ENCODE measurements around the gene PRSS33.
A peak's percentile ranks its signal among the peaks of the same experiment; 100 is the strongest.

The PRSS33 gene

DNA sequence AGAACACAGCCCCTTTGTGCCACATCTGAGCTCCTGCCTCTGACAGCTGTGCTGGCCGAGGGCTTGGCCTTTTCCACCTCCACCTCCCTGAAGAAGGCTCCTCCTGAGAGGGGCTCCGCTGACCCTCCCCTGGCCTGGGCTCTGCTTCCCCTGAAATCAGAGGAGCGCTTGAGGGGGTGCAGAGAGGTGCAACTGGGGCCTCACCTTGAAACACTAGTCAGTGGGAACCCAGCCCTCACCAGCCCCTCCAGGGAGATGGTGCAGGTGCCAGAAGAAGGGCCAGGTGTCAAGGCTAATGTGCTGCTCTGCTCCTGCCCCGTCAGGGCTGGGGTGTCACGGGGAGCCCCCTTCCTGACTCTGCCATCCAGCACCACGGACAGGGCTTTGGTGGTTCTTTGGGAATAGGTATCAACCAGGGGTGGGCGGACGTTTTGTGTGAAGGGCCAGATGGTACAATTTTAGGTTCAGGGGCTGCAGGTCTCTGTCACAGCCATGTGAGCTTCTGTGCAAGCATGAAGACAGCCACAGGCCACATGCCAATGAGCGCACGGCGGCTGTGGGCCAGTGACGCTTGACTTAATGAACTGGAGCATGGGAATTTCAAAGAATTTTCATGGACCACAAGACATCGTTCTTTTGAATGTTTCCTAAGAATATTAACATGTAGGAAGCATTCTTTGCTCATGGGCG, 40.6 kb upstream of the PRSS33 start:
- Mint-ChIP-seq H3K27ac (no peak overlapping the region), H3K4me3 (no peak overlapping the region), H3K36me3 (ENCODE audit: low read depth) (no peaks in the 10 kb centered on the region), H3K4me1 (no peaks in the 10 kb centered on the region), H3K27me3 (ENCODE audit: low read depth, poor library complexity) (peaks cover 48% of the 10 kb centered on the region), H3K9me3 (no peaks in the 10 kb centered on the region)
- DNase-seq, result peak; percentile 48
- TF ChIP-seq, protein P1, sequence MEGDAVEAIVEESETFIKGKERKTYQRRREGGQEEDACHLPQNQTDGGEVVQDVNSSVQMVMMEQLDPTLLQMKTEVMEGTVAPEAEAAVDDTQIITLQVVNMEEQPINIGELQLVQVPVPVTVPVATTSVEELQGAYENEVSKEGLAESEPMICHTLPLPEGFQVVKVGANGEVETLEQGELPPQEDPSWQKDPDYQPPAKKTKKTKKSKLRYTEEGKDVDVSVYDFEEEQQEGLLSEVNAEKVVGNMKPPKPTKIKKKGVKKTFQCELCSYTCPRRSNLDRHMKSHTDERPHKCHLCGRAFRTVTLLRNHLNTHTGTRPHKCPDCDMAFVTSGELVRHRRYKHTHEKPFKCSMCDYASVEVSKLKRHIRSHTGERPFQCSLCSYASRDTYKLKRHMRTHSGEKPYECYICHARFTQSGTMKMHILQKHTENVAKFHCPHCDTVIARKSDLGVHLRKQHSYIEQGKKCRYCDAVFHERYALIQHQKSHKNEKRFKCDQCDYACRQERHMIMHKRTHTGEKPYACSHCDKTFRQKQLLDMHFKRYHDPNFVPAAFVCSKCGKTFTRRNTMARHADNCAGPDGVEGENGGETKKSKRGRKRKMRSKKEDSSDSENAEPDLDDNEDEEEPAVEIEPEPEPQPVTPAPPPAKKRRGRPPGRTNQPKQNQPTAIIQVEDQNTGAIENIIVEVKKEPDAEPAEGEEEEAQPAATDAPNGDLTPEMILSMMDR (IDR thresholded peaks at IDR 0.05), result no peak

DNA sequence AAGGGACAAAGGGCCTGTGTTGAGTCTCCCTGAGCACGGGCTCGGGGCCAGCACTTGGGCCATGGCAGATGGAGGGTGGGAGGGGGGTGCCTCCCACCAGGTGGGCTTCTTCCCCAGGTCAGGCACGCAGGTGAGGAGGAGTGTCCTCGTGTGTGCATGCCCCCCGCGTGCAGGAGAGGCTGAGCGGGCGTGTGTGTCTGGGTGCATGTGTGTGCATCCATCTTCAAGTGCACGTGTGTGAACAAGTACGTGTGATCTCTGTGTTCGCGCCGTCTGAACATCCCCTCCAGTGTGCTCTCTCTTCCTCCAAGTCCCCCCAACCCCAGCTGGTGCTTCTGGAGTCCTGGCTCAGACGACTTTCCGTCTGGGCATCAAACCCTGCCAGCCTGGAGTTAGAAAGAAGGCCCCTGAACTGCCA, 40.0 kb upstream of the PRSS33 start:
- H3K36me3 Mint-ChIP-seq (ENCODE audit: low read depth), result no peaks in the 10 kb centered on the region
- TF ChIP-seq, protein P1 (IDR thresholded peaks at IDR 0.05), result no peak
- DNase-seq, result no peak
- H3K27ac Mint-ChIP-seq, result no peak overlapping the region
- H3K27me3 Mint-ChIP-seq (ENCODE audit: low read depth, poor library complexity), result peaks cover 44% of the 10 kb centered on the region
- no peaks in the 10 kb centered on the region for H3K9me3 Mint-ChIP-seq
- no peaks in the 10 kb centered on the region for H3K4me1 Mint-ChIP-seq
- H3K4me3 Mint-ChIP-seq, result no peak overlapping the region

DNA sequence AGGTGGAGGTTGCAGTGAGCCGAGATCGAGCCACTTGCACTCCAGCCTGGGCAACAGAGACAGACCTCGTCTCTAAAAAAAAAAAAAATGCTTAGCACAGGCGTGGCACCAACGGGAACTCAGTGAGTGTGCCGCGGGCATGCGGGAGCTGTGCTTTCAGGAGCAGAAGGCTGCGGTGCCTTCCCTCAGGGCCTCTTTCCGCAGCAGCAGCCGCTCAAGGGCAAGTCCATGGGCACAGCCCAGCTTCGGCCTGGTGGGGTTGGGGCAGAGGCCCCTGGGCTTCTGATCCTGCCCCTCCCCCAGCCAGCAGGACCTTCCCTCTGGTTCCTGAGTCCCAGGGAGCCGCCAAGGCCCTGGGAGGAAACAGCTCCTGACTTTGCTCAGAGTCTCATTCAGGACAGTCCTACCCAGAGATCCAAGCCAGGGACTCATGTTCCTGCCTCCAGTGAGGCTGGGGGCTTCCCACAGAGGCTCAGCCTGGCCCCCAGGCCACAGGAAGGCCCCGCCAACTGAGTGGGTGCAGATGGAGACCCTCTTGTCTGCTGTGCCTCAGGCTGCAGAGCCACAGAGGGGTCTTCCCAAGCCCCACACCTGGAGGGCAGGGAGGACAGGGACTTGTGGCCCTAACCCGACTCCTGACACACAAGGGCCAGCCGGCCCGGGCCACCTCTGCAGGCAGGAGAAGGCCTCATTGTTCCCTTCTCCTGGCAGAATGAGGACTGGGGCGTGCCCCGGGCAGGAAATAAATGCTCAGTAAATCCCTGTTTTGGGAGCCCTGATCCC, 39.4 kb upstream of the PRSS33 start:
- Mint-ChIP-seq H3K9me3 (no peaks in the 10 kb centered on the region), H3K36me3 (ENCODE audit: low read depth) (no peaks in the 10 kb centered on the region), H3K4me3 (no peak overlapping the region)

DNA sequence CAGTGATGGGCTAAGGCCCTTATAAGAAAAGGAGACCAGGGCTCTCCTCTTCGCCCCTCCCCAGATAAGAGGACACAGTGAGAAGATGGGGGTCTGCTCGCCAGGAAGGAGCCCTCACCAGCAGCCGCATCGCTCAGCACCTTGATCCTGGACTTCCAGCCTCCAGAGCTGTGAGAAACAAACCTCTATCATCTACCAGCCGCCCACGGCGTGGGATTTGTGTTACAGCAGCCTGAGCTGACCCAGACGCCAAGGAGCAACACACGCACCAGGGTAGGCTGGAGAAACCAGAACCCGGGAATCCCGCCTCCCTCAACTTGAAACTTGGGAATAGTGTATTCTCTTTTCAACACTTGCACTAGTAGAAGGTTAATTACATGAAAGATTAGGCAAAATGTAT, 38.5 kb upstream of the PRSS33 start:
- no peak for DNase-seq
- no peaks in the 10 kb centered on the region for H3K4me1 Mint-ChIP-seq
- H3K27me3 Mint-ChIP-seq (ENCODE audit: low read depth, poor library complexity), result peaks cover 51% of the 10 kb centered on the region
- no peaks in the 10 kb centered on the region for H3K9me3 Mint-ChIP-seq
- H3K27ac Mint-ChIP-seq, result no peak overlapping the region
- H3K4me3 Mint-ChIP-seq, result no peak overlapping the region
- H3K36me3 Mint-ChIP-seq (ENCODE audit: low read depth), result no peaks in the 10 kb centered on the region
- TF ChIP-seq, protein P1 (IDR thresholded peaks at IDR 0.05), result no peak

More for the DNA sequence above, 39.4 kb upstream of the PRSS33 start:
- Mint-ChIP-seq H3K27ac (no peak overlapping the region), H3K4me1 (no peaks in the 10 kb centered on the region), H3K27me3 (ENCODE audit: low read depth, poor library complexity) (peaks cover 48% of the 10 kb centered on the region)
- TF ChIP-seq, protein P1 (IDR thresholded peaks at IDR 0.05), result no peak
- no peak for DNase-seq

DNA sequence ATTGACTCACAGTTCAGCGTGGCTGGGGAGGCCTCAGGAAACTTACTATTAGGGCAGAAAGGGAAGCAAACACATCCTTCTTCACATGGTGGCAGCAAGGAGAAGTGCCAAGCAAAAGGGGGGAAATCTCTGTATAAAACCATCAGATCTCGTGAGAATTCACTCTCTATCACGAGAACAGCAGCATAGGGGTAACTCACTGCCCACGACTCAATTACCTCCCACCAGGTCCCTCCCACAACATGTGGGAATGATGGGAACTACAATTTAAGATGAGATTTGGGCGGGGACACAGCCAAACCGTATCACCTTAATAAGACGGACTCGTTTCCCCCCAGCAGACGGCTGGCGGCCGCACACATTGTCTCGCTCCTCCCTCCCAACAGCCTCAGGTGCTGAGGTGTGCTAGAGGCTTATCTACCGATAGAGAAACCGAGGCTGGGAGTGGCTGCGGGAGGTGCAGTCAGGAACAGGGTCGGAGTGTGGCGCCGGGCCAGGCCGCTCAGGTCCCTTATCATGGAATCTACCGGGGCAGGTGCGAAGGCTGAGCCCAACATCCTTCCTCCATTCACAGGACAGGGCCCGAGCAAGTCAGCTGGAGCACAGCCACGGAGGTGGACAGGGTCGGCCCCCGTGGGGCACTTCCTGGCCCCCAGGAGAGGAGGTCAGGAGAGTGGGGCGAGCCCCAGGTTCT, 37.8 kb upstream of the PRSS33 start:
- Mint-ChIP-seq H3K9me3 (no peaks in the 10 kb centered on the region), H3K36me3 (ENCODE audit: low read depth) (no peaks in the 10 kb centered on the region), H3K27me3 (ENCODE audit: low read depth, poor library complexity) (peaks cover 51% of the 10 kb centered on the region), H3K27ac (no peak overlapping the region), H3K4me1 (no peaks in the 10 kb centered on the region), H3K4me3 (no peak overlapping the region)
- DNase-seq, result no peak
- TF ChIP-seq, protein P1 (IDR thresholded peaks at IDR 0.05), result no peak
